Stimulated activated effector memory CD8-positive, alpha-beta T cell treated with anti-CD3 and anti-CD28 coated beads, Interleukin-12 subunit alpha, Interleukin-12 subunit beta, amount 100 ng/mL, for 72 hours (primary cell): ENCODE results near the gene SELP.

Experiments
- ATAC-seq: fragments of 150-1000 bp; cut with Tn5 transposase; 2 replicates; pipeline ENCODE4 v1.10.0; 2021
- DNase-seq, 2 donors: peaks; one replicate each; pipeline ENCODE4 v3.0.0; 2021 to 2022; ENCODE audit warnings: low spot score in 2 of 2
- H3K27ac Mint-ChIP-seq: one replicate; pipeline ENCODE4 v1.8.0; 2022; ENCODE audit warnings: mild to moderate bottlenecking, mixed read lengths
- H3K36me3 Mint-ChIP-seq: one replicate; pipeline ENCODE4 v1.8.0; 2022; ENCODE audit warnings: mild to moderate bottlenecking, mixed read lengths
- H3K4me1 Mint-ChIP-seq: one replicate; pipeline ENCODE4 v1.8.0; 2022; ENCODE audit warnings: mixed read lengths
- H3K4me3 Mint-ChIP-seq: one replicate; pipeline ENCODE4 v1.8.0; 2022; ENCODE audit warnings: mild to moderate bottlenecking, mixed read lengths
- H3K9me3 Mint-ChIP-seq: one replicate; pipeline ENCODE4 v1.8.0; 2022; ENCODE audit warnings: mixed read lengths

Gene SELP

DNA sequence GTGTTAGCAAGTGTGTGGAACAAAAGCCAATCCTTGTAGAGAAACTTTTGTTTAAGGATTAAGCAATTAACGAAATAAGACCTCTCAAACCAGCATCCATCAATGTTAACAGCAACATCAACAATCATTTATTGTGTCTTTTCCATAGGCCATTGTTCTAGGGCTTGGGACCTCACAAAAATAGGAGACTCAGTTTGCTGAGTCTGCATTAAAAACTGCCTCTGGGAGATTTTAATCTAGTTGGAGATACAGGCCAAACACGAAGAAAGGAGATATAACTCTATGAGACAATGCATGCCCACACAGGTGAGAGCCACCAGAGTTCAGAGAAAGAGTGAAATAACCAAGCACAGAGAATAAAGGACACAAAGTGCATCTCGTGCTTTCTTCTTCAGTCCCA is 14.4 kb upstream of the SELP start:
- peaks cover 4% of the 10 kb centered on the region for H3K9me3 Mint-ChIP-seq
- H3K27ac Mint-ChIP-seq: no peak overlapping the region

DNA sequence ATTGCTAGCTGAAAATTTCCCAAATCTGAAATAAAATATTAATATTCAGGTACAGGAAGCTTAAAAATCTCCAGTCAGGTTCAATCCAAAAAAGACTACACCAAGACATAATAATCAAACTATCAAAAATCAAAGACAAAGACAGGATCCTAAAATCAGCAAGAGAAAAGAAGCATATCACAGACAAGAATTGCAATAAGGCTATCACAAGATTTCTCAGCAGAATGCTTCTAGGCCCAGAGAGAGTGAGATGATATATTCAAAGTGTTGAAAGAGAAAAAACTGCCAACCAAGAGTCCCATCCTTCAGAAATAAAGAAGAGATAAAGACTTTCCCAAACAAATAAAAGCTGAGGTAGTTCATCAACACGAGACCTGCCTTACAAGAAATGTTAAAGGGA is 5.0 kb upstream of the SELP start:
- Mint-ChIP-seq H3K27ac (no peak overlapping the region), H3K9me3 (peaks cover 11% of the 10 kb centered on the region), H3K36me3 (no peaks in the 10 kb centered on the region), H3K4me3 (no peak overlapping the region), H3K4me1 (peaks cover 4% of the 10 kb centered on the region)
- ATAC-seq (no peak), DNase-seq (no peak)

More for the DNA sequence above, 14.4 kb upstream of the SELP start:
- ATAC-seq: no peak
- DNase-seq: no peak
- Mint-ChIP-seq H3K36me3 (no peaks in the 10 kb centered on the region), H3K4me3 (no peak overlapping the region), H3K4me1 (peaks cover 24% of the 10 kb centered on the region)

DNA sequence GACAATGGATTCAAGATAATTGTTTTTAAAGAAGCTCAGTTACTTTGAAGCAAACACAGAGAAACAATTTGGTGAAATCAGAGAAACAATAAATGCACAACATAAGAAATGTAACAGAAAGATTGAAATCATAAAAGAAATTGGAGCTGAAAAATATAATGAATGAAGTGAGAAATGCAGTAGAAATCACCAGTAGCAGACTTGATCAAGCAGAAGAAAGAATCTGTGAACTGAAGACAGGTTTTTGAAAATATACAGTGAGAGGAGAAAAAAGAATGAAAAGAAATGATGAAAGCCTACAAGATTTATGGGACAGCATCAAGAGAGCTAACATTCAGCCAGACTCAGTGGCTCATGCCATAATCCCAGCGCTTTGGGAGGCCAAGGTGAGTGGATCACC is 4.2 kb upstream of the SELP start:
- Mint-ChIP-seq H3K36me3 (no peaks in the 10 kb centered on the region), H3K9me3 (peaks cover 11% of the 10 kb centered on the region), H3K27ac (no peak overlapping the region), H3K4me3 (no peak overlapping the region), H3K4me1 (peaks cover 6% of the 10 kb centered on the region)
- DNase-seq (no peak), ATAC-seq (no peak)

DNA sequence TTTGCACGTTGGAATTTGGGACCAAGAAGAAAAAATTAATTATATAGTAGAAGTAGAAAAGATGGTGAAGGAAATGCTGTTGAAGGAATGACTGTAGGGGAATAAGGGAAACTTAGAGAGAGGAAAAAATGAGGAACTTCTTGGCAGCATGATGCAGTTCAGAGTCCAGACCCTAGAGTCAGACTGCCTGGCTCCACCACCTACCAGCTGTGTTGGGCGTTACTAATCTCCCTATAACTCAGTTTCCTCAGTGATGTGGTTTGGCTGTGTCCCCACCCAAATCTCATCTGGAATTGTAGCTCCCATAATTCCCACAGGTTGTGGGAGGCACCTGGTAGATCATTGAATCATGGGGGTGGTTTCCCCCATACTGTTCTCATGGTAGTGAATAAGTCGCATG is 1.3 kb upstream of the SELP start:
- DNase-seq (no peak), ATAC-seq (no peak)
- Mint-ChIP-seq H3K27ac (no peak overlapping the region), H3K4me1 (peaks cover 10% of the 10 kb centered on the region), H3K9me3 (peaks cover 11% of the 10 kb centered on the region), H3K4me3 (no peak overlapping the region), H3K36me3 (no peaks in the 10 kb centered on the region)

DNA sequence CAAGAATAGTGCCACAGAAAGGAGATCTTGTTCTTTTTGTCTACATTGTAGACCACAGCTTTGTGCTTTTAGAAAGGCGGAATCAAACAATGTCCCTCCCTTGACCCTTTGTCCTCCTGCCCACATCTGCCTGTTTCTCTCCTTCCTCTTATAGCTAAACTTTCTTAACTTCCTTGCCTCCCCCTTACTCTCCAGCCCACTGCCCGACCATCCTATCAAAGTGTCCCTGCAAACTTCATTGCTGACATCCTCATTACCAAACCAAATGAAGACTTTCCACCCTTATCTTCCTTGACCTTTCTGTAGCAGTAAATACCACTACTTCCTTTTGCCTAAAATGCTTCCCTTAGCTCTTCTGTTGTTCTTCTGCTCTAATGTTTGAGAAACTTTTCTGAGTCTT is 5.0 kb downstream of the SELP start:
- Mint-ChIP-seq H3K9me3 (peaks cover 3% of the 10 kb centered on the region), H3K27ac (no peak overlapping the region), H3K4me1 (peaks cover 24% of the 10 kb centered on the region), H3K36me3 (no peaks in the 10 kb centered on the region), H3K4me3 (no peak overlapping the region)
- DNase-seq (no peak), ATAC-seq (no peak)

- ATAC-seq (no peak), DNase-seq (no peak)
- peaks cover 22% of the 10 kb centered on the region for H3K4me1 Mint-ChIP-seq
- H3K9me3 Mint-ChIP-seq: peaks cover 3% of the 10 kb centered on the region
- H3K27ac Mint-ChIP-seq: no peak overlapping the region
- no peak overlapping the region for H3K4me3 Mint-ChIP-seq
- H3K36me3 Mint-ChIP-seq: no peaks in the 10 kb centered on the region
Observed at GRCh38 chr1:169624122-169624521, 5.8 kb downstream of the SELP start.

- no peak for ATAC-seq
- Mint-ChIP-seq H3K4me1 (peaks cover 22% of the 10 kb centered on the region), H3K36me3 (no peaks in the 10 kb centered on the region), H3K9me3 (peaks cover 3% of the 10 kb centered on the region), H3K27ac (no peak overlapping the region), H3K4me3 (no peak overlapping the region)
- DNase-seq: no peak
Observed at GRCh38 chr1:169623132-169623926, 6.6 kb downstream of the SELP start.

DNA sequence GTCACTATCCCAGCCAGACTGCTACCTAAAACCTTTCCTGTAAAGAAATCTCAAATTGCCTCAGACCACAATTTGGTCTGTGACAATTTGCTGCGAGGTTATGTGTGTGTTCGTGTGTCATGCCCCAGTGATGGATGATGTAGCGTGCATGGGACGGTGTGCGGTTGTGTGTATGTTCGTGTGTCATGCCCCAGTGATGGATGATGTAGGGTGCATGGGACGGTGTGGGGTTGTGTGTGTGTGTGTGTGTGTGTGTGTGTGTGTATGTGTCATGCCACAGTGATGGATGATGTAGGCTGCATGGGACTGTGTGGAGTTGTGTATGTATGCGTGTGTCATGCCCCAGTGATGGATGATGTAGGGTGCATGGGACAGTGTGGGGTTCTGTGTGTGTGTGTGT is 9.4 kb downstream of the SELP start:
- H3K4me3 Mint-ChIP-seq: no peak overlapping the region
- no peaks in the 10 kb centered on the region for H3K36me3 Mint-ChIP-seq
- no peaks in the 10 kb centered on the region for H3K9me3 Mint-ChIP-seq
- no peak overlapping the region for H3K27ac Mint-ChIP-seq
- DNase-seq (no peak), ATAC-seq (no peak)
- peaks cover 11% of the 10 kb centered on the region for H3K4me1 Mint-ChIP-seq

DNA sequence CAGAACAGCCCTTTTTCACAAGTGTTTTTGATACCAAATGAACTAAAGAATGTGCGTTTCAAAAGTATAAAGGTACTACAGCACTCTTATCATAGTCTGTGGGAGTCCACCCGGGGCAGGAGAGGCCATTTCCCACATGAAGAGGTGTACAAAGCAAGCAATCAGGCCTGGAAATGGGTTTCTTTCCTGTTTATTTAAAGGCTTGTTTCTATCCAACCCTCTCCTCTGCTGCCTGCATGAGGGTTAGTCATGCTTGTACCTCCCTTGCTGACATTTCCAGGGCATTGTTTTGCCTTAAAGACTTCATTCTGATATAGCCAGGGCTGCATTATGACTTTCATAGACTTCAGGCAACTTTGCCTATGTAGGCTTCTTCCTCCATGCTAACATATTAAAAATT is 11.6 kb downstream of the SELP start:
- no peaks in the 10 kb centered on the region for H3K9me3 Mint-ChIP-seq
- H3K36me3 Mint-ChIP-seq: no peaks in the 10 kb centered on the region
- ATAC-seq (no peak), DNase-seq (no peak)
- peaks cover 11% of the 10 kb centered on the region for H3K4me1 Mint-ChIP-seq
- no peak overlapping the region for H3K27ac Mint-ChIP-seq
- no peak overlapping the region for H3K4me3 Mint-ChIP-seq

DNA sequence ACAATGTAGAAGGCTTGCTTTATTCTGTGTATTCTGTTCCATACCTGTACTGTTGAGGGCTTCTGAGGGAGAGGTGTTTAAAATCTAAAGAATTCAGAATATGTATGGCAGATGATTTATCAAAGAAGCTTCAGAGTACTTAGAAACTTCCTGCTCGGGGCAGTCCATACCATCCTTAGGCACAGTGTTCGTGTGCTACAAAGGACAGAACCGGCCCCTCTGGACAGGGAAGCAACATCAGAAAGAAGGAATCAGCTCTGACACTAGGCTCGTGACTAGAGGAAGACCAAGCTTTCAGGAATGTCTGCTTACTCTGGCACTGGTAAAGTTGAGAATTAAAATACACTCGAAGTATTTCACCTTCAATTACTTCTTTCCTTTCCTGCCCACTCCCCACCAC is 14.1 kb downstream of the SELP start:
- peaks cover 6% of the 10 kb centered on the region for H3K4me1 Mint-ChIP-seq
- ATAC-seq (no peak), DNase-seq (no peak)
- H3K9me3 Mint-ChIP-seq: no peaks in the 10 kb centered on the region
- no peak overlapping the region for H3K27ac Mint-ChIP-seq
- no peaks in the 10 kb centered on the region for H3K36me3 Mint-ChIP-seq
- H3K4me3 Mint-ChIP-seq: no peak overlapping the region

DNA sequence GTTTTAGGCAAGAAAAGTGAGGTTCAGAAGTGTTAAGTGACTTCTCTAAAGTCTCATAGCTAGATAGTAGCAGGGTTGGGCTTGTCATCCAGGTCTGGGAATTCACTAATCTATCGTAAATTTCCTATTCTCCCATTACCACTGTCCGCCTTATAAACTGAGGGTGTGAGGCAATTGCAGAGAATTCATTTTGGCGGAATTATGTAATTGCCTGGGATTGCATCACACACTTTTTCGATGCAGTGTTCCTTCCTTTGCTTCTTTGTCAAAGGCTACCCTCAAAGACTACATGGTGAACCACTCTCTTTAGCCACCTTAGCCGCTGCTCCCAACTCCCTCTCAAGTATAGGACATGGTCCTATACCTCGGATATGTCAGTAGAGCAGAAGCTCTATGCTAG is 19.1 kb downstream of the SELP start:
- no peaks in the 10 kb centered on the region for H3K9me3 Mint-ChIP-seq
- H3K36me3 Mint-ChIP-seq: no peaks in the 10 kb centered on the region
- no peaks in the 10 kb centered on the region for H3K4me1 Mint-ChIP-seq
- DNase-seq: no peak
- H3K27ac Mint-ChIP-seq: no peak overlapping the region
- no peak for ATAC-seq
- H3K4me3 Mint-ChIP-seq: no peak overlapping the region

DNA sequence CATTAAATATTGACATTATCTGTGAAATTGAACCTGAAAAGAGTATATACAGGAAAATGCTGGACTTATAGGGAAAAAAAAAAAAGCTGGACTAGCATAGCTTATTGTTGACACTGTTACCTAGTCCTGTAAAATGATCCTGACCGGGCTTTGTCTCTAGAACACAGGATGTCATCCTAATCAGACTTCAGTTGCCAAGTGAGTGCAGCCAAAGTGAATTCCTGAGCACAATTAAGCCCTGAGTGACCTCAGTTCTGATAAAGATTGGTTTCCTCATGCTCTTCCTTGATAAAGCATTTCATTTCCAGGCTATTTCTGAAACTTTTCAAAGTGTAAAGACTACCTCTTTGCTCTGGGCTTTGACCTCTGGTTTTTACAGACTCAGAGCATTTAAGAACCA is 19.8 kb downstream of the SELP start:
- H3K4me1 Mint-ChIP-seq: peaks cover 3% of the 10 kb centered on the region
- no peak overlapping the region for H3K4me3 Mint-ChIP-seq
- ATAC-seq: no peak

DNA sequence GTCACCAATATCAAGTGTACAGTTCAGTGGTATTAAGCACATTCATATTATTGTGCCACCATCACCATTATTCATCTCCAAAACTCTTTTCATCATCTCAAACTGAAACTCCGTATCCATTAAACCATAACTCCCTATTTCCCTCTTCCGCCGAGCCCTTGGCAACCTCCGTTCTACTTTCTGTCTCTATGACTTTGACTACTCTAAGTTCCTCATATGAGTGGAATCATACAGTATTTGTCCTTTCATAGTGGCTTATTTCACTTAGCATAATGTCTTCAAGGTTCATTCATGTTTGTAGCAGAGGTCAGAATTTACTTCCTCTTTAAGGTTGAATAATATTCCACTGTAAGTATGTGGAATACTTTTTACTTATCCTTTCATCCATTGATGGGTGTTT is 21.7 kb downstream of the SELP start:
- no peak for ATAC-seq
- DNase-seq: no peak
- Mint-ChIP-seq H3K9me3 (no peaks in the 10 kb centered on the region), H3K27ac (no peak overlapping the region), H3K4me1 (peaks cover 18% of the 10 kb centered on the region), H3K4me3 (no peak overlapping the region), H3K36me3 (no peaks in the 10 kb centered on the region)

More for the DNA sequence above, 19.8 kb downstream of the SELP start:
- Mint-ChIP-seq H3K9me3 (no peaks in the 10 kb centered on the region), H3K36me3 (no peaks in the 10 kb centered on the region), H3K27ac (no peak overlapping the region)
- no peak for DNase-seq

DNA sequence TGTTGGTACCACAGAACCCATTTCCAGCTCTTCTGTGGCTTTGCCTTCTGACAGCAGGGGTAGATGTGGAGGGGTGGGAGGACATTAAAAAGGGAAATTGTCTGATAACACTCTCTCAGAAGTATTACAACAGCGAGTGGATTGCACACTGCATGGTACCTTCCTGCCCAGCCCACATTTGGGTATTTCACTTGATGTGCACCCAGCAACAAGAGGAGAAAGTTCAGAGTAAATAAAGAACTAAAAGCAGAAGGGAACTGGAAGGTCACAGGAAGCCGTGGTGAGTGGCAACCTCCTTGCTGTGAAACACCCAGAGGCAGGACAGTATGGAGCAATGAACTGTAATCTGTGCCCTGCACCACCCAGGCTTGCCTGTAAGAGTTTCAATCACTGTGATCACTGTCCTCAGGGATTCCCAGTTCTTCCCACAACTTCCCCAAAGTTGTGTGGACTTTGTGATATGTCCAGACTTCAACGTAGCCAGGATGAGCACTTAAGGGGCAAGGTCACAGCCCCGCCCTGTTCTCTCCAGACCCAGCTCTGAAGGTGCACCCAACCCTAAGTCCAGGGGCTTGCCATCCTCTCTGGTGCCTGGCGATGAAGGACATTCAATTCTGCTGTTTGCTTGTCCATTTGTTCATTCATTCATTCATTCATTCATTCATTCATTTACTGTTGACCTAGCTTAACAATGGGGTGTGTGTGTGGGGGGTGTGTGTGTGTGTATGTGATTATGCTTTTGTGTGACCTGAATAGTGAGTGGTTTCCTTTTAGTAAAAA is 25.0 kb downstream of the SELP start:
- Mint-ChIP-seq H3K4me1 (peaks cover 45% of the 10 kb centered on the region), H3K9me3 (no peaks in the 10 kb centered on the region), H3K36me3 (peaks cover 7% of the 10 kb centered on the region), H3K27ac (no peak overlapping the region), H3K4me3 (no peak overlapping the region)
- peak in 1 of 2 donors; percentile 61 for DNase-seq
- ATAC-seq: peak; percentile 92

DNA sequence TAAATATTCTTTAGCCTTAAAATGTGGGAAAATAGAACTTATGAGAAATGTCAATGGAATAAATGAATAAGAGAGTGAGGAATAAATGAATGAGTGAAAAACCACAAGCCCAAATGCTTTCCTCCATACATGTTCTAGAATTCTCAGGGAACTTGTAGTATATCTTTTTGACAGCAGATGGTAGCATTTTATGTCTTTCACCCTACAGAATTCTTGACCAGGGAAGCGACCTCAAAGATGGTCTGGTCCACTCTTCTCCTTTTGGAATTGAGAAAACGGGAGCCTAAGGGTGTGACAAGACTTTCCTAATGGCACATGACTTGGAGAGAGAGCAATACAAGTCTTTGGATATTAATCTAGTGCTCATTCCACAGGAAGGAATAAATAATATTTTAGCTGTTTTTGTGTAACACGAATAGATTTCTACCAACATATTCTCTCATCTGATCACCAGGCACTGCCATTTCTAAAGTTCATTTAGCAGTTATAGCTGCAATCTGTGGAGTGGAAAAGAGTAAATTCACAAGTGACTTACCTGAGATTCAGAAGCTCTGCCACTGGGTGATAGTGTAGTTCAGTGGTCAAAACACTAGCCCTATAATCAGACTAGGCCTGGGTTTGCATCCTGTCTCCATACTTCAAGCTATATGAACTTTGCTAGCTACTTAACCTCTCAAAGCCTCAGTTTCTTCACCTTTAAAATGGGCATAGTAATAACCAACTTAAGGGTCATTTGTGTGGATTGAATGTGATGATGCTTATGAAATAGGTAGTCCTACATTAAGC is 28.6 kb downstream of the SELP start:
- ATAC-seq (no peak), DNase-seq (no peak)
- Mint-ChIP-seq H3K4me3 (no peak overlapping the region), H3K27ac (peak overlapping the region; percentile 32), H3K36me3 (peaks cover 7% of the 10 kb centered on the region), H3K4me1 (peaks cover 45% of the 10 kb centered on the region), H3K9me3 (no peaks in the 10 kb centered on the region)
